Measurements from ENCODE around the gene MYZAP.

MYZAP gene, protein sequence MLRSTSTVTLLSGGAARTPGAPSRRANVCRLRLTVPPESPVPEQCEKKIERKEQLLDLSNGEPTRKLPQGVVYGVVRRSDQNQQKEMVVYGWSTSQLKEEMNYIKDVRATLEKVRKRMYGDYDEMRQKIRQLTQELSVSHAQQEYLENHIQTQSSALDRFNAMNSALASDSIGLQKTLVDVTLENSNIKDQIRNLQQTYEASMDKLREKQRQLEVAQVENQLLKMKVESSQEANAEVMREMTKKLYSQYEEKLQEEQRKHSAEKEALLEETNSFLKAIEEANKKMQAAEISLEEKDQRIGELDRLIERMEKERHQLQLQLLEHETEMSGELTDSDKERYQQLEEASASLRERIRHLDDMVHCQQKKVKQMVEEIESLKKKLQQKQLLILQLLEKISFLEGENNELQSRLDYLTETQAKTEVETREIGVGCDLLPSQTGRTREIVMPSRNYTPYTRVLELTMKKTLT

DNA sequence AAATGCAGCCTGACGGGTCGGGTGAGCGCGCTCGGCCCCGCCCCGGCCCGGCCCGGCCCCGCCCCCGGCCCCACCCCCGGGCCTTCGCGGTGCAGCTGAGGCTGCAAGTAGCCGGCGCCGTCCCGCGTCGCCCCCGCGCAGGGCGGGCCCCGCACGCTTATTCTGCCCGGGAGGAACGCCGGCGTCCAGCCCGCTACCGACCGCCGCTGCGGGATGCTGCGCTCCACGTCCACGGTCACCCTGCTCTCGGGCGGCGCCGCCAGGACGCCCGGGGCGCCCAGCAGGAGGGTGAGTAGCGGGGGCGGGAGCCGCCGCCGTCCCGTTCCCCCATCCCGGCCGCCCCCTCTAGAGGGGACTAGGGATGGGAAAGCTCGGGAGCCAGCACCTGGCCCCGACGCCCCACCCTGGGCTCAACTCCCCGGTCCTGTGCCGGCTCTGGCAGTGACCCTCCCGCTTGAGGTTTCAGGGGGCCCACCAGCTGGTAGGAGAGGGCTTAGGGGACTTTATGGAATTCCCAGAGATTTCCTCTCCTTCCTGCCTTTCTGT, at the start of gene MYZAP:
MYZAP (plus strand) TSS at position 83 of the 546 bp plus-strand sequence; CDS start at position 214, 131 bp downstream.
- DNase-seq = peak; percentile 9 to 67 (median 40)

DNA sequence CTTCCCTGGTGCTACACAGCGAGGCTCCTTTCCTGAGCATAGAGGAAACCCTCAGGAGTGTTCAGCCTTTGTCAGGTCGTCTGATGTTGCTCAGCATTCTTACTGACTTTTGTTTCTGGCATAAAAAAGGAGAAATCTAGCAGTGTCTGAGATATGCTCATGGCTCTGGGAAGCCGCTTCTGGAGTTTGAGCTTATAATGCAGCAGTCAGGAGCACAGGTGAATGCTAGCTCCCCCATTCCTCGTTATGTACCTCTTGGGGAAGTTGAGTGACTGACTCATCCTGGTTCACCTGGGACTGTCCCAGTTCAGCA, 49.2 kb upstream of the MYZAP start:
- DNase-seq = no peak

DNA sequence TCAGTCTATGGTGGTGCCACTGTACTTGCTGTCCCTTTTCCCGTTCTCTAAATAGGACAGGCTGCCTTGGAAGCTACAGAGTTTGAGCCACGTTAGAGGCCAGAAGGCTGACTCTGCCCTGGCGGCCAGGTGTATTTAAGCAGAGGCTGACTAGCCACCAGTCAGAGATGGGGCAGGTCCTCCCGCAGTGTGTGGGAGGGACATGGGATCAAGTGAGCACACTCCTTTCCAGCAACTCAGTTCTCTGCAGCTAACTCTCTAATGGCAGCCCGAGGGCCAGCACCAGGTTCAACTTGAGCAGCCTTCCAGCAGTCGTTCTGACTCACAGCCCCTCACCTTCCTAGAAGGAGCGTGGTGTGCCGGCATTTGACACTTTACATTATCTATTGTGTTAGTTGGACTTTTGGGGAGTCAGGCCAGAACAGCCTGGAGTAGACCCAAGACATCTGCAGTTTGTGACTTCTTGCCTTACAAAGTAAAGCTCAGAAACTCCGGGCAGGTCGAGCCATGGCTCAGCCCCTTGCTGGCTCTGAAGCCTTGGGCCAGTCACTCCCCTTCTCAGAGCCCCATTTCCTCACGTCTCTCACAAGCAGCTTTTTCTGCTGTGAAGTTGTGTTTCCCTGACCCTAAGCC, 46.7 kb upstream of the MYZAP start:
- no peak for DNase-seq

DNA sequence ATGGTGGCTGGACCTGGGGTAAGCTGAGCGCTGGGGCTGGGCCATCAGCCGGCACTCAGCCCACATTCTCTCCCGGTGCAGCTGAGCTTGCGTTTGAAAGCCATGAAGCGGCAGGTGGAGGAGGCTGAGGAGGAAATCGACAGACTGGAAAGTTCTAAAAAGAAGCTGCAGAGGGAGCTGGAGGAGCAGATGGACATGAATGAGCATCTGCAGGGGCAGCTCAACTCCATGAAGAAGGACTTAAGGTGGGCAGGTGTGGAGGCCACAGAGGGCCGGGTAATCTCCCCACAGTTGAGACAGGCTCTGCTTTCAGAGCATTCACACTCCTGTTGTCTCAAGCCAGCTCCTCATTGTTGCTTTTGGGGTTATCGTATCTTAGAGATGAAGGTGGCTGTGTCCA, 45.7 kb upstream of the MYZAP start:
- DNase-seq = no peak

DNA sequence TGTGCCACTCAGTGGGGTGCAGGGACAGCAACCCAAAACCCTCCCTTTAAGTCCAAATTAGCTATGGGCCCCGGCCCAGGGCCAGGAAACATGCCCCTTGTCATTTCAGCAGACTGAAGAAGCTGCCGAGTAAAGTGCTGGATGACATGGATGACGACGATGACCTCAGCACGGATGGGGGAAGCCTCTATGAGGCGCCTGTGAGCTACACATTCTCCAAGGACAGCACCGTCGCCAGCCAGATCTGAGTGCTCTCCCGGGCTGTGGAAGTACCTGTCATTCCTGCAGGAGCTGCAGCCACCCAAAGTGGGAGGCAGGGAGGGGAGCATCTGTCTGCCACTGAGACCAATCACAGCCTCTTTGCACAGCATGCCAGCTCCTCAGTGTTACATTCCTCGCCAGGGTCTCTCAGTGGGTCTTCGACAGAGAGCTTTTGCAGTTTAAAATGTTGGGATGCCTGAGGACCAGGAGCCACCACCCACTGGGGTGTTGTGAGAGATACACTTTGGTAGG, 44.4 kb upstream of the MYZAP start:
- DNase-seq = no peak

DNA sequence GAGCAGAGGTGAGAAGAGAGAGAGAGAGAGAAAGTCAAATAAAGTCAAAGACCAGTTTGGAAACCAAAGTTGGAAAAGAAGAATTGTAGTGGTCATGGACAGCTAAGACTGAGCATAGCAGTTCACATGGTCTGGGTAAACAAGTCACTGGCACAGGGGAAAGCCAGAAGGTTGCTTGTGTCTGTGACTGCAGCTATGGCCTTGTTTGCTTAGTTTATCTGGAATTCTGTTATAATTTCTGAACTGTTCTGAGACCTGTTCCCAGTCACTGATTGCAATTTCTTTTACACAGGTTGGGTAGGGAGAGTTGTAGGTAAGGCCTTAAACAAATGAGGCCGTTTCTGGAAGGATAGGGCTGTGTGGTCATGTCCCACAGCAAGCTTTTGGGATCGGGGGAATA, 43.4 kb upstream of the MYZAP start:
- no peak for DNase-seq

DNA sequence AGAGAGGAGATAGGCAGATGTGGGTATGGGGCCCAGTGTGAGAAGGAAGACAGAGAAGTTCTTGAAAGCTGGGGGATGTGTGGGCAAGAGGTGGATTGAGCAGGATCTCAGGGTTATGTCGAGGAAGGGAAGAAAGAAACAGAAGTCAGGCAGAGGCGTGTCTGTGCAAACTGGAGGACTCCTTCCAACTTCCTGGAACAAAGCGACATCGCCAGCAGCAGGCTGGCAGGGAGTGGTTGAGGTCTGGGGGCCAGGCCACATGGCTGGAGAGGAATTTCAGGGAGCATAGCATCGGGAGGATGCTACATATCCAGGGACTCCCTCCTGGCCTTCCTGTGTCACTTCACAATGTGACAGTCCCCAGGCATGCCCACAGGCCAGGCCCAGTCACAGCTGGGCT, 42.9 kb upstream of the MYZAP start:
- DNase-seq = no peak

DNA sequence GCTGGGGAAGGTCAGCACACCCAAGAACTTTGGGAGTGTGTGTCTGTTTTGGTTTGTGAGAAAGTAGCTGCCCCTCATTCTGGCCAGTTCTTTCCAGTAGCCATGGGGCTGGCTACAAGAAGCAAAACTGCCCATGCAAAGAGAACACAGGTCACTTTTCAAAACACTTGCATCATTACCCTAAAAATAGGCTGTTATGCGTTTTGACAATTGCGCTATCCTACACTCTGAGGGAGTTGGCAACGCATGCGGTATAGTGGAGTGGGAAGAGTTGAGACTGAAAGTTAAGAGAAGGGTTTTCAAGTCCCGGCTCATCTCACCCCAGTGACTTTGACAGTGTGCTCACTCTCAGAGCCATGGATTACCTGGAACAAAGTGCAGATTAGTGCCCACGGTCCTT, 41.8 kb upstream of the MYZAP start:
- no peak for DNase-seq

DNA sequence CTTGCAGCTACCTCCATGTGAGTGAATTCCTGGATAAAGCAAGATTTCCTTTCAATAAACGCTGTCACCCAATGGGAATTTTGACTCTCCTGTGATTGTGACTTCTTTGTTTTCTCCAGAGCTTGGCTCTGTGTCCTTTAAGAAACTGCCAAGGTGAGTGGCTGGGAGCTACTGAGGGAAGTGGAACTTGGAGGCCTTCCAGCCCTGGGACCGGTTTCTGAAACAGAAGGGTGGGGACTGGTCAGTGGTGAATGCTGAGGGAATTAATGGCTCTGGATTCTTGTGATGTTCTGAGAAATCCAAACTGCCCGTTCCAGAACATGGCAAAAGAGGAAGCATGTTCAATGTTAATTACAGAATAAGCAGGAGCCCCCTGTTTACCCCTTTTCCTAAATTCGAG, 41.1 kb upstream of the MYZAP start:
- DNase-seq = no peak

DNA sequence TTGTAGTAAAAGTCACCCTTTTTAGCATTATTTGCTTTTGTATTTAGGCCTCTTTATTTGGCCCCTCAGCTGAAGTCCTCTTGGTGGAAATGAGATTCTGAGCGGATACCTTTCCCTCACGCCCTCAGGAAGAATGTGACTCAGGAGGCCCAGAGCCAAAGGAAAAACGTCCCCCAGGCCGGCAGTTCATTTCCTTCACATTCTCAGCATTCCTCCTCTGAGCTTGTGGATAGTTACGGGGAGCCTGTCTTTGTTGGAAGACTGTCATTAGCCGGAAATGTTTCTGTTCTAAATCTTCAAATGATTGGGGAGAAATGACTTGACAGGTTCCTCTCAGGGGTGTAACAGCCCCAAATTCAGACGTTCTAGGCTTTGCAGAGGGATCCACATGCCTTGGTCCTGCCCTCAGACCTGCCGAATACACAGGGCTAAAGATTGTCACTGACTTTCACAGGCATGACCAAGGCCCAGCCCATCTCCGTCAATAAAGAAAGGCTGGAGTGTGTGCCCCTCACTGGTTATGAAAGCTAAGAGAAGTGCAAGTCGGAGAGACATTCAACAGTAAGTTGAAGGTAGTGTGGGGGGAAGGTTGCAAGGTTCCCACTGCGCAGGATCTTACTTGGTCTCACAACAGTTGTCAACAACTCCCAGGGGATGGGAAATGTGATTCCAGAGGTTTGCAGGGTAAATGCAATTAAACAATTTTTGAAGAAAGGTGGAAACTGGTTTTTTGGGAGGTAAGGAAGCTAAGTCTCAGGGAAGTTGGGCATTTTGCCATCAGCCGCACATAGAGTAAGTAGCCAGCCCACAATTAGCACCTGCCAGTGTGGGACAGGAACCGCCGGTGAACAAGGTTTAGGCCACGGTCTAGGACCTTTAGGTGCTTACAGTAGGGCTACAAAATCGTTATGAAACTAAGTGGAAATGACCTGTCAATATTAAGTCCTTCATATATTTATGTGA, 39.7 kb upstream of the MYZAP start:
- DNase-seq = no peak

DNA sequence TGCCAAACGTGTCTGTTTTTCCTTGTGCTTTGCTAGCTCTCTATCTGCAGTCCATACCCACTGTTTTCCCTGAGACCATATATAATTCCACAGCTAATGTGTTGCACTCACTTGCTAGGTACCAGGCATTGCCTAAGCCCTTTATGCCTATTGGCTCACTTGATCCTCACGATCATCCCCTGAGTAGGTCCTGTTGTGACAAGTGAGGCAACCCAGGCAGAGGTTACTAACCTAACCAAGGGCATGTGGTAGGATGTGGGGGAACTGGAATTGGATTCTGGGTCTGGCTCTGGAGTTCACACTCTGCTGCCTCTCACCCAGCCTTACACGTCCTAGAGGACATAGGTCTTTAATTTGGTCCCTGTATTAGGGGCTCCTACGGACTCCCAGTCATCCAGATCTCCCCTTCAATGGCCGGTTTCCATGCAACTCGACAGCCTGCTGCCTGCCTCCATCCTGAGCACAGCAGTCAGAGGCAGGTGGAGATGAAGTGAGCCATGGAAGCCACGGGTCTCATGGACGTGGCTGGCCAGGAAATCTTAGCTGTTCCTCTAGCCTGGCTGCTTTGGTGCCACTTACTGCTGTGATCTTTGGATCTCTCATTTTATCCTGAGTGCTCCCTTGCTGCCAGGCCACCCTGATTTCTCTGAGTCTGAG, 38.9 kb upstream of the MYZAP start:
- DNase-seq = no peak

DNA sequence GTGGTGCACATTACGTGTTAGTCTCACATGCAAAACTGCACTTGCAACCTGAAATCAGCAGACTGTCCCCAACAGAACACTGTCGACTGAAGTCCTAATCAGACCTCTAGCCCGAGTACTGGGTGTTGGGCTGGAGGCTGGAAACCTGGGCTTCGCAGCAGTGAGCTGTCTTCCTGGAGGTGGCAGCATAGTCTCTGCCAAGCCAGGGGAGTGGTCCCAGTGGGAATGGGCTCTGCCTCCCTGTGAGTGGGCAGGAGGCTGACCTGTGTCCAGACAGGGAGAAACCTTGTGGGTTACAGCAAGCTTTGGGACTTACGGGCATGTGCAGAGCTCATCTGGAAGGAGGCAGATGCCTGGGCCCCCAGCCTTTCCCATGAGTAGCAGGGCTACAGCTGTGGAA, 38.2 kb upstream of the MYZAP start:
- DNase-seq = no peak

DNA sequence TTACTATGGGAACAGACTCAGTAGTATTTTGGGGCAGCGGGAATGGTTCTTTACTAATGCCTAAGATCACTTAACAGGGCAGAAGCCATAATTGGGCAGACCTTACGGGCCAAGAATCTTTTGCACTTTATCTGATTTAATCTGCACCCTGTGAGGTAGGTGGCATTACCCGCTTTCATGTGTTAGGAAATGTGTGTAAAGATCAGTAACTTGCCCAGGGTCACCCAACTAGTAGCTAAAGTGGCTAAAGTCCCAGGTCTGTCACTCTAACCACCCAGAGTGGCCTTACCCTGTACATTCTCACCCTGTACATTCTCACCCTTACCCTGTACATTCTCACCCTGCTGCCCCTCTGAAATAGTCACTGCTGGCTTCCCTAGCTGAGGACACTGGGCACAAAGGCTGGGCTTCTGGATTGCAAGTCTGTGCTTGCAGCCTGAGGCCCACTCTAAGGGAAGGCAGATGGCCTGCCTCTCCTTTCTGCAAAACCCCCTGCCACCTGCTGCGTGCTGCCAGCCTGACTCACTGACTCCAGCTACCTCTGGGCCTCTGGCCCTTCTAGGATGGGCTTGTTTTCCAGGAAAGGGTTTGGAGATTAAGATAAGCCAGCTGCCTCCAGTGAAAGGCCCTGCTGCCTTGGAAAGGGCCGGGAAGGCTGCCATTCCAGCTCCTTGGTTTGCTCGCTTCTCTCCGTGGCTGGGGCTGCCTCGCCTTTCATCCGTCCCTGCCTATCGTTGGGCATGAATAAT, 37.5 kb upstream of the MYZAP start:
- DNase-seq = no peak

DNA sequence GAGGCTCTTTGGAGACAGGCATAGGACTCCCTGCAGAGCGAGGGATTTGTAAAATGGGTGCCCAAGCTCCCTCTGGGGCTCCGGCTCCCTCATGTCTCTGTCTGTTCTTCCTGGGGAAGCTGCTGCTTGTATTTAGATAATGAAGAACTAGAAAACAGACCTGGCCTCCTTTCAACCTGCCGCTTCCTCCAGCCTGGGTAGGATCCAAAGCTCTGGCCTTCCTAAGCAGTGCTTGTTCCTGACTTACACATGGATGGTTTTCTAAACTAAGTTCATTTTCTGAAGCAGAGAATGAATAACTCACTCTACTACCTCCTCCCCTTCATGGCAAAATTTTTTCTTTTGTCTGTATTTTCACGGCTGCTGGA, 36.9 kb upstream of the MYZAP start:
- DNase-seq = no peak

DNA sequence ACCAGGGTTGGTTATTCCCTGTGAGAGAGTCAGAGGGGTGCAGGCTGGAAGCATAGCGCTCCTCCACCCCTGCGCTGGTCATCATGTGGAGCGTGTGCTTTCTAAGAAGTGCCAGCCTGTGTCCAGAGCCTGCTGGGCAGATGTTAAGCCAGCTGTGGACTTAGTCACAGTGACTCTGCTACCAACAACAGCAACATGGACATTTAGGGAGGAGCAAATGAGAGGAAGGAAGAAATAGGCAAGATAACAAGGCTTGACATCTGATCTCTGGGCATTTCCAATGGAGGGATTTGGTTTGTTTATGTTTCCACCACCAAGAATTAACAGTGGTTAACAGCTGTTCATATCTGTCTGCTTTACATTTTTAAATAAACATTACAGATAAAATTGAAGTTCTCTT, 36.4 kb upstream of the MYZAP start:
- DNase-seq = no peak

DNA sequence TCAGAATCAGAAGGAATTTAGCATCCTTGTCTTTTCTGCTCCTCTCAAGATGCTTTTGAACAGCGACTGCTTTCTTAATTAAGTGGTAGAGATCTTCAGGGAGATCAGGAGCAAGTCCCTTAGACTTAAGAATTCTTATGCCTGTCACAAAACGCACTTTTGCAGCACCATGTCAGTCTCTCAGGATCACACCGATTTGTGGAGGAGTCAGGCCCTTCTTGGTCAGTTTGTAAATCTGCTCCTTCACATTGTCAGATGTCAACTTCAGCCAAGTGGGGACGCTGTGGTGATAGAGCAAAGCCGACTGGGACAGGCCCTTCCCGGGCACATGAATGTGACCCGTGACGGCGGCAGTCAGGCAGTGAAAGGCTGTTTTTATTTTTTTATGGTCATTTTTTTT, 35.7 kb upstream of the MYZAP start:
- no peak for DNase-seq

DNA sequence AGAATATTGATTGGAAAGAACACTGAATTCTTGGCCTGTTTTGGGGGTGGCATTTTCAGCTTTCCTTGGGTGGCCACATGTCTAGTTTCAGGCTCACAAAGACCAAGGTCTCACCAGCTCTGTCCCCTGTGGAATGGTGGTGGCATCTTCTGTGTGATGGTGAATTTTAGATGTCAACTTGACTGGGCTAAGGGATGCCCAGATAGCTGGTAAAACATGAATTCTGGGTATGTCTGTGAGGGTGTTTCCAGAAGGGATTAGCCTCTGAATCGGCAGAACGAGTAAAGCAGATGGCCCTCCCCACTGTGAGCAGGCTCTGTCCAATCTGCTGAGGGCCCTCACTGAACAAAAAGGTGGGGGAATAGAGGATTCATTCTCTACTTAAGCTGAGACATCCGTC, 34.4 kb upstream of the MYZAP start:
- no peak for DNase-seq

DNA sequence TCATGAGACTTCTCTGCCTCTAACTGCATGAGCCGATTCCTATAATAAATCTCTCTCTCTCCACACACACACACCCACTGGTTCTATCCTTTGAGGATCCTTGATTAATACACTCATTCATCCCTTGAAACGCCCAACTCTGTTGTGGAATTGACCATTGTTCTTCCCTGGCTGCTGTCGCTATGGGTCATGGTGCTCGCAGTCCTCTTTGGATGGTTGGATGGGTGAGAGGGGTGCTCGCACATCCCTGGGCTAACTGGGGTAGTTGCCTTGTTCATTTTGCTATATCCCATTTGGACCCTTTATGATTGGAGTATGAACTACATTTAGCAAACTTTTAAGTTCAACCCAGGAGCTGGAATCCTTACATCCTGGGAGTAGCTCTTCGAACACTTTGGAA, 33.9 kb upstream of the MYZAP start:
- DNase-seq = no peak

DNA sequence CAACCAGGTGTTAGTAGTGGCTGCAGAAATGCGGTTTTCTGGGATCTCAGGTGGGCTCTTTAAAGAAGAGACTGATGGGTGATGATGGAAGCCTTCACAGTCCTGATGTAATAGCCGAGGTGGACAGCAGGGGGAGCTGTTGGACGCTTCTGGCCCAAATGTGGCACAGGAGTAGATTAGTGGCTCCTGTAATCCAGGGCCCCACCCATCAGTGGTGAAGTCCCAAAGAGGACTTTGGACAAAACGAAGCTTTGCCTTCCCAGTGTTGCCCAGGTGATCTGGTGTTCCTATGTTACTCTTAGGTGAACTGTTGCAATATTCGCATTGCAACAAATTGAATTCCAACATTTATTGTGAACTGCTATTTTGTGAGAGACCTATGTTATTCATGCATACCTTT, 31.8 kb upstream of the MYZAP start:
- peak; percentile 6 to 77 (median 52) for DNase-seq

DNA sequence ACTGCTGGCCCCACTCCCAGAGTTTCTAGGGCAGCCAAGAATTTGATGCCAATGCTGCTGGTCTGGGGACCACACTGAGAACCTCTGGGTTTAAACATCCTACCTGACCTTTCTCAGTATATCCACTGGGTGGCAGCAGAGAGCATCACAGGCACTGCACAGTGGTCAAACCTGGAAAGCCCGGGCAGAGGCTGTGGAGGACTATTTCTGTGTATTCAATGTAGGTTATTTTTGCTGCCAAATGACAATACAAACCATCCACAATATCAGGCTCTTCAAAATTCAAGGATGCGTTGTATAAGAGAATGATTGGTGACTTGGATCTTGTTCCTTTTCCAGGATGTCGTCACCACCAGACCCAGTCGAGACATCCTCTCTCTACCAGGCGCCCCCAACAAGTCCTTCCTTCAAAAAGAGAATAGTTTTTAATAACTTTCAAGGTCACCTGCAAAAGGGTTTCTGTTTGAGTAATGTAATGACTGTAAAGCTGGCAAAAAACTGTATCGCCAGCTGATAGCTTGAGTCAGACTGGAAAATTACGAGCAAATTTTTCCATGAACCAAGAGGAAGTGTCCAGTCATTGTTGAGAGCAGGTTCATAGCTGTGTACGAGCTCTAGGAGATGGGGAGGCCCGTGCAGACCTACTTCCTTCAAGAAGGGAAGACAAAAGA, 30.5 kb upstream of the MYZAP start:
- peak; percentile 15 to 80 (median 36) for DNase-seq

DNA sequence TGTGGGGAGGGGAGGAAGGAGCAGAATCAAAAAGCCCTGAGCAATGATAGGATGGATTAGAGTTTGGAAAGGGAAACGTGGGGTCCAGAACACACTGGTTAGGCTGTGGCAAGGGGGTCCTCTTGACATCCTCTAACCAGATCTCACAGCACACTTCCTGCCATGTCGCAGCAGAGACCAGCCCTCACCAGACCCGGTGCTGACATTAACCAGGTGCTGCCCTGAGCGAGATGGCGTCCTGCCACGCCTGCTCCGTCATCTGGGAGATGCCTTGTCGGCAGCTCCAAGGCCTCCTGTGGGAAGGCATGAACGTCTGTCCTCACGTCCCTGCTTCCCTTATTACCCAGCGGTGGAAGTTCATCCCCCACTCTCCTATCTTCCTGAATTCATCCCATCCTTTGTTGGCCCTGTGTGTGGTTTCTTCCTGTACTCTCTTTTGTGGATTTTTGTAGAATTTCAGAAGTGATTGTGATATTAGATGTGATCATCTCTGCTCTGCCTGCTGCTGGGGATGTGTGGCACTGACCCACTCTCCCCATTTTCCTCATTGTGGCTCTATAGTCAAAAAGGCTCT, 29.4 kb upstream of the MYZAP start:
- DNase-seq = peak in 2 of 6 experiments; percentile 5 to 21

Data from stimulated activated naive CD4-positive, alpha-beta T cell (primary cell).